Measurements from ENCODE around the gene TYROBP. TPM values are rescaled to one million over a fixed set of nuclear protein-coding genes. Genes with fewer than 3 reads are reported as not detected.

TYROBP gene
- total RNA-seq, 1 donor from 2014 or later, result not detected

Other genes with a start within 250 kb of the TYROBP start
- gene UPK1A, start 241.8 kb downstream of the TYROBP start, total RNA-seq, result not detected in 2 replicates
- gene ZBTB32, start 203.7 kb downstream of the TYROBP start, total RNA-seq, result not detected in 2 replicates
- gene KMT2B, start 190.3 kb downstream of the TYROBP start, total RNA-seq, result 4.4 and 5.4 TPM in 2 replicates
- 1.2 and 1.8 TPM in 2 replicates for gene IGFLR1, start 165.8 kb downstream of the TYROBP start, total RNA-seq
- gene U2AF1L4, start 162.9 kb downstream of the TYROBP start, total RNA-seq, result 2.0 and 3.9 TPM in 2 replicates
- gene PSENEN, start 162.6 kb downstream of the TYROBP start, total RNA-seq, result 16.3 and 17.7 TPM in 2 replicates
- gene LIN37, start 159.7 kb downstream of the TYROBP start, total RNA-seq, result 5.5 and 7.2 TPM in 2 replicates
- gene HSPB6, start 151.3 kb downstream of the TYROBP start, total RNA-seq, result 0.20 and 0.67 TPM in 2 replicates
- gene PROSER3, start 150.1 kb downstream of the TYROBP start, total RNA-seq, result 3.3 and 3.8 TPM in 2 replicates
- gene ARHGAP33, start 132.7 kb downstream of the TYROBP start, total RNA-seq, result 2.6 and 2.7 TPM in 2 replicates
- not detected in 2 replicates for gene PRODH2, start 95.5 kb downstream of the TYROBP start, total RNA-seq
- gene NPHS1, start 55.8 kb downstream of the TYROBP start, total RNA-seq, result not detected in 2 replicates
- gene KIRREL2, start 51.4 kb downstream of the TYROBP start, total RNA-seq, result 0.04 TPM in 1 of 2 replicates, not detected in the other
- gene APLP1, start 39.7 kb downstream of the TYROBP start, total RNA-seq, result 2.4 and 4.0 TPM in 2 replicates
- 2.0 and 3.4 TPM in 2 replicates for gene NFKBID, start 7.8 kb downstream of the TYROBP start, total RNA-seq
- not detected in 2 replicates for gene HCST, start 5.8 kb downstream of the TYROBP start, total RNA-seq
- gene LRFN3, start 28.1 kb upstream of the TYROBP start, total RNA-seq, result 2.6 and 3.0 TPM in 2 replicates
- 7.4 and 11.3 TPM in 2 replicates for gene SDHAF1, start 86.9 kb upstream of the TYROBP start, total RNA-seq
- gene SYNE4, start 100.5 kb upstream of the TYROBP start, total RNA-seq, result under 0.01 and 0.07 TPM in 2 replicates
- 8.6 and 10.3 TPM in 2 replicates for gene ALKBH6, start 105.9 kb upstream of the TYROBP start, total RNA-seq
- gene CLIP3, start 124.6 kb upstream of the TYROBP start, total RNA-seq, result 2.3 and 2.6 TPM in 2 replicates
- gene THAP8, start 146.0 kb upstream of the TYROBP start, total RNA-seq, result 0.92 and 1.0 TPM in 2 replicates
- 4.5 and 7.5 TPM in 2 replicates for gene WDR62, start 146.6 kb upstream of the TYROBP start, total RNA-seq
- gene OVOL3, start 202.8 kb upstream of the TYROBP start, total RNA-seq, result not detected in 2 replicates
- gene POLR2I, start 206.6 kb upstream of the TYROBP start, total RNA-seq, result 109 and 122 TPM in 2 replicates
- 196 and 223 TPM in 2 replicates for gene TBCB, start 207.2 kb upstream of the TYROBP start, total RNA-seq
- 308 and 425 TPM in 2 replicates for gene CAPNS1, start 231.8 kb upstream of the TYROBP start, total RNA-seq
- 6.6 and 10.8 TPM in 2 replicates for gene COX7A1, start 244.2 kb upstream of the TYROBP start, total RNA-seq

Data from pulmonary artery endothelial cell (primary cell).